ENCODE data around the gene IRAK3. TPM values are rescaled to one million over a fixed set of nuclear protein-coding genes. Genes with fewer than 3 reads are reported as not detected.

Gene IRAK3
- total and polyA plus RNA-seq, 2 experiments from 2014 or later, result 0.53 to 1.8 TPM

DNA sequence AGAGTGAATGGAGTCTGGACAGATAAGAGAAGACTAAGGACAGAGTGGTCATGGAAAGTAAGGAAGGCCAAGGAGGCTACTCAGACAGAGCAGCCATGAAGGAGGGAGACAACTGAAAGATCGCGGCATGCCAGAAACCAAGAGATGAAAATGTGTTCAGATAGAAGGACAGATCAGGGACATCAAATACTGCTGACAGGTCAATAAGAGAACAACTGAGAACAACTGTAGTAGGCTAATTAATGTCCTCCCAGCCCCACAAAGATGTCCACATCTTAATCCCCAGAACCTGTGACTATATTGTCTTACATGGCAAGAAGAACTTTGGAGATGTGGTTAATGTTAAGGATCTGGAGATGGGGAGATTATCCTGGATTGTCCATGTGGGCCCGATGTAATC, 98.3 kb downstream of the IRAK3 start (continued):
- TF ChIP-seq, protein P1, sequence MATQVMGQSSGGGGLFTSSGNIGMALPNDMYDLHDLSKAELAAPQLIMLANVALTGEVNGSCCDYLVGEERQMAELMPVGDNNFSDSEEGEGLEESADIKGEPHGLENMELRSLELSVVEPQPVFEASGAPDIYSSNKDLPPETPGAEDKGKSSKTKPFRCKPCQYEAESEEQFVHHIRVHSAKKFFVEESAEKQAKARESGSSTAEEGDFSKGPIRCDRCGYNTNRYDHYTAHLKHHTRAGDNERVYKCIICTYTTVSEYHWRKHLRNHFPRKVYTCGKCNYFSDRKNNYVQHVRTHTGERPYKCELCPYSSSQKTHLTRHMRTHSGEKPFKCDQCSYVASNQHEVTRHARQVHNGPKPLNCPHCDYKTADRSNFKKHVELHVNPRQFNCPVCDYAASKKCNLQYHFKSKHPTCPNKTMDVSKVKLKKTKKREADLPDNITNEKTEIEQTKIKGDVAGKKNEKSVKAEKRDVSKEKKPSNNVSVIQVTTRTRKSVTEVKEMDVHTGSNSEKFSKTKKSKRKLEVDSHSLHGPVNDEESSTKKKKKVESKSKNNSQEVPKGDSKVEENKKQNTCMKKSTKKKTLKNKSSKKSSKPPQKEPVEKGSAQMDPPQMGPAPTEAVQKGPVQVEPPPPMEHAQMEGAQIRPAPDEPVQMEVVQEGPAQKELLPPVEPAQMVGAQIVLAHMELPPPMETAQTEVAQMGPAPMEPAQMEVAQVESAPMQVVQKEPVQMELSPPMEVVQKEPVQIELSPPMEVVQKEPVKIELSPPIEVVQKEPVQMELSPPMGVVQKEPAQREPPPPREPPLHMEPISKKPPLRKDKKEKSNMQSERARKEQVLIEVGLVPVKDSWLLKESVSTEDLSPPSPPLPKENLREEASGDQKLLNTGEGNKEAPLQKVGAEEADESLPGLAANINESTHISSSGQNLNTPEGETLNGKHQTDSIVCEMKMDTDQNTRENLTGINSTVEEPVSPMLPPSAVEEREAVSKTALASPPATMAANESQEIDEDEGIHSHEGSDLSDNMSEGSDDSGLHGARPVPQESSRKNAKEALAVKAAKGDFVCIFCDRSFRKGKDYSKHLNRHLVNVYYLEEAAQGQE (IDR thresholded peaks at IDR 0.05; ENCODE audit: unreplicated experiment), result no peak
- TF ChIP-seq JUNB (IDR thresholded peaks at IDR 0.05; ENCODE audit: unreplicated experiment) (no peak), EZH2phosphoT487 (IDR thresholded peaks at IDR 0.05; ENCODE audit: unreplicated experiment) (no peak)

DNA sequence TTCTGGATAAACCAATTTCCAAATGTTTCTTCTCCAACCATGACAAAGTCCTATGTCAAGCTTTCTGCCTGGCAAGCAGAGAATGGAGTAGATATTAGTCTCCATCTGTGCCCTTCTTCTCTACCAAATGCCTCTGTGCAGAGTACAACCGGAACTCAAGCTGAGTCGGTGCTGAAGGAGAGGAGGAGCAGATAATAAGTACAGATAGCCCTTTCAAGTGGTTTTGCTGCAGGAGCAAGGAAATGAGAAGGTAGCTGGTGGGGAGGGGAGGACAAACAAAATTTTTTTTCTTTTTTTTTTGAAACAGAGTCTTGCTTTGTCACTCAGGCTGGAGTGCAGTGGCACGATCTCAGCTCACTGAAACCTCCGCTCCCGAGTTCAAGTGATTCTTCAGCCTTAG, 99.1 kb downstream of the IRAK3 start:
- H3K27me3 Mint-ChIP-seq (ENCODE audit: insufficient read depth, low read depth, poor library complexity), result no peaks in the 10 kb centered on the region
- H3K9me3 Mint-ChIP-seq, result no peaks in the 10 kb centered on the region
- H2AFZ ChIP-seq, result 0 out of 2 replicates have a peak overlapping the region, but pooled peaks have one; percentile 32
- no peaks in the 10 kb centered on the region for H3K36me3 Mint-ChIP-seq (ENCODE audit: low read depth)
- no peaks in the 10 kb centered on the region for H4K20me1 ChIP-seq (replicated peaks; ENCODE audit: insufficient read depth)
- no peaks in the 10 kb centered on the region for H3K79me2 ChIP-seq (replicated peaks; ENCODE audit: insufficient read depth)
- DNase-seq (ENCODE audit: low spot score), result no peak
- ATAC-seq, result no peak
- H3K4me3 Mint-ChIP-seq, result no peak overlapping the region
- H3K36me3 ChIP-seq (ENCODE audit: insufficient read depth), result no peaks in the 10 kb centered on the region
- no peaks in the 10 kb centered on the region for H3K4me1 ChIP-seq (ENCODE audit: insufficient read depth)
- H3K9me2 ChIP-seq (ENCODE audit: insufficient read depth), result 0 out of 2 replicates have a peak, but pooled peaks cover 6% of the 10 kb centered on the region
- no peaks in the 10 kb centered on the region; the same call in 2 of the 3 replicates for H3K4me1 Mint-ChIP-seq
- H3K4me2 ChIP-seq, result no peak overlapping the region
- no peak overlapping the region for H3K4me3 ChIP-seq
- H3F3A ChIP-seq (replicated peaks; ENCODE audit: low read depth), result no peaks in the 10 kb centered on the region
- H3K27ac ChIP-seq (ENCODE audit: low read depth), result no peak overlapping the region
- H3K27ac Mint-ChIP-seq, result no peak overlapping the region
- H3K27me3 ChIP-seq (ENCODE audit: insufficient read depth), result no peaks in the 10 kb centered on the region
- TF ChIP-seq EZH2 (IDR thresholded peaks at IDR 0.05; ENCODE audit: low read depth, unreplicated experiment) (no peak), ZNF331 (CRISPR knock-in tag; IDR thresholded peaks at IDR 0.05; ENCODE audit: low read depth) (no peak), ZNF114 (CRISPR knock-in tag; IDR thresholded peaks at IDR 0.05) (no peak), EZH2phosphoT487 (IDR thresholded peaks at IDR 0.05; ENCODE audit: unreplicated experiment) (no peak), CREB1 (CRISPR knock-in tag; IDR thresholded peaks at IDR 0.05; ENCODE audit: low read depth) (no peak), JUNB (IDR thresholded peaks at IDR 0.05; ENCODE audit: unreplicated experiment) (no peak), STAT1 (IDR thresholded peaks at IDR 0.05; ENCODE audit: unreplicated experiment) (no peak), NANOG (IDR thresholded peaks at IDR 0.05; ENCODE audit: borderline replicate concordance) (no peak), POLR2AphosphoS5 (IDR thresholded peaks at IDR 0.05; ENCODE audit: low read depth) (no peak)
- TF ChIP-seq, protein P1 (IDR thresholded peaks at IDR 0.05; ENCODE audit: unreplicated experiment), result no peak
- TF ChIP-seq, protein P2, sequence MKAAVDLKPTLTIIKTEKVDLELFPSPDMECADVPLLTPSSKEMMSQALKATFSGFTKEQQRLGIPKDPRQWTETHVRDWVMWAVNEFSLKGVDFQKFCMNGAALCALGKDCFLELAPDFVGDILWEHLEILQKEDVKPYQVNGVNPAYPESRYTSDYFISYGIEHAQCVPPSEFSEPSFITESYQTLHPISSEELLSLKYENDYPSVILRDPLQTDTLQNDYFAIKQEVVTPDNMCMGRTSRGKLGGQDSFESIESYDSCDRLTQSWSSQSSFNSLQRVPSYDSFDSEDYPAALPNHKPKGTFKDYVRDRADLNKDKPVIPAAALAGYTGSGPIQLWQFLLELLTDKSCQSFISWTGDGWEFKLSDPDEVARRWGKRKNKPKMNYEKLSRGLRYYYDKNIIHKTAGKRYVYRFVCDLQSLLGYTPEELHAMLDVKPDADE (IDR thresholded peaks at IDR 0.05), result no peak
